Stimulated activated CD4-positive, alpha-beta T cell treated with anti-CD3 and anti-CD28 coated beads, Interleukin-12 subunit alpha, Interleukin-12 subunit beta, amount 100 ng/mL, for 24 hours (primary cell): ENCODE results near the gene FUZ.

ENCODE experiments used
- DNase-seq, 2 experiments: peaks; one replicate each; pipeline ENCODE4 v3.0.0-alpha.2; 2020; ENCODE audit warnings: low read depth in 2 of 2

The FUZ gene

DNA sequence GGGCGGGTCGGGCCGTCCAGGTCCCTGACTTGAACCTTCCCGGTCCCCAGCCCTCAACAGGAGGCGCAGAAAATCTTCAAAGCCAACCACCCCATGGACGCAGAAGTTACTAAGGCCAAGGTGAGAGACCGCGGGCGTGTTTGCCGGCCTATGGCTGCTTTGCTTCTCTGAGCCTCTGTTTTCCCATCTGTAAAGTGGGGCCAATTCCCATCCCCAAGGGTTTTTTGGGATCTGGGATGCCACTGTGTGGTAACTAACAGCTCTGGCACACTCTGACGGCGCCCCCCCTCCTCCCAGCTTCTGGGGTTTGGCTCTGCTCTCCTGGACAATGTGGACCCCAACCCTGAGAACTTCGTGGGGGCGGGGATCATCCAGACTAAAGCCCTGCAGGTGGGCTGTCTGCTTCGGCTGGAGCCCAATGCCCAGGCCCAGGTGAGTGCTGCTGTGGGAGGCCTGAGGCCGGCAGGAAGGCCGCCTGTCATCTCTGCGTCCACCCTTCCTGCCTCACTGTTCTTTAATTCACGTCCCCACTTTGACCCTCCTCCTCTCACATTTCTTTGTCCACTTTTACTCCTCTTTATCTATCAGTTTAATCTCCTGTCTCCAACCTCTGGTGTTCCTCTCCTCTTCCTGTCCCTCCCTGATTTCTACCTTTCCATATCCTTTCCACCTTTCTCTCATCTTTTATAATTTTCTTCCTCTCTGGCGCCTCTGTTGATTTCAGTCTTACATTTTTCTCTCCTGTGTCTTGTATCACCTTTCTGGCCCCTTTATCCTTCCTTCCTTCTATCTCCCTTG is 7.1 kb downstream of the FUZ start:
- DNase-seq: no peak

DNA sequence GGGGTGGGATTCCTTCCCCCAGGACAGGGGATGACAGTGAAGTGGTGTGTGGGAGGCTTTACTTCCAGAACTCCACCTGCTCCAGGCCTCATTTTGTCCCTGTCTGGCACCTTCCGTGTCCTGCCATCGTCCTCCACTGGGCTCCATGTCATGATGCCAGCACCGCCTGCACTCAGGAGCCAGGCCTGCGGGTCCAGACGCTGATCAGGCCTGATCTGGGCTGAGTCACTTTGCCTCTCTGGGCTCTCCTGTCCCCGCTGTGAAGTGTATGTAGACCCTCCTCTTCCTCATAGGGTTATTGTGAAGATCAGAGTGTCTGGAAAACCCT is 9.6 kb downstream of the FUZ start:
- no peak for DNase-seq

GRCh38 chr19:49802836-49803528 is 10.1 kb downstream of the FUZ start:
- no peak for DNase-seq

DNA sequence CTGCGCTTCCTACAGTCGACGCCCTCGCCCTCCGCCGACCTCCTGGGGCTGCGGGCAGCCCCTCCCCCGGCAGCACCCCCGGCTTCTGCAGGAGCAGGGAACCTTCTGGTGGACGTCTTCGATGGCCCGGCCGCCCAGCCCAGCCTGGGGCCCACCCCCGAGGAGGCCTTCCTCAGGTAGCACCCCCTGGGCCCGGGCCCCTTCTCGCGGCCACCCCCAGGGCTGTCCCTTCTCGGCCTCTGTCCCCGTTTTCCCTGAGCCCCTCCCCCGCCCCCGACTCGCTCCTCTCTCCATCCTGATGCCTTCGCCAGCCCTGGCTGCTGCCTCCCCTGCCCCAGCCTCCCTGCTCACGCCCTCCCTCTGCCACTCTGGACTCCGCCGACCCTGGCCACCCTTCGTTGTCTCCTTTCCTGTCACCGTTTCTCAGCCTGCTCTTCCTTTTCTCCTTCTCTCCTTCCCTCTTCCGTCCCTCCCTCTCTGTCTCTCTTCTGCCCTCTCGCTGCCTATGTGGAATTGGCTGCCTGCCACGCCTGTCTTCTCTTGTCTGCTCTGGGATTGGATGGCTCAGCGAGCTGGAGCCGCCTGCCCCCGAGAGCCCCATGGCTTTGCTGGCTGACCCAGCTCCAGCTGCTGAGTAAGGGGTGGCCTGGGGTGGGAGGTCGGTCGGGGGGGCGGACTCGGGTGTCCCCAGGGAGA is 11.0 kb downstream of the FUZ start:
- no peak for DNase-seq

- no peak for DNase-seq
Measured at GRCh38 chr19:49801401-49801888, 11.6 kb downstream of the FUZ start.

- no peak for DNase-seq
Measured at GRCh38 chr19:49800771-49801170, 12.3 kb downstream of the FUZ start.

DNA sequence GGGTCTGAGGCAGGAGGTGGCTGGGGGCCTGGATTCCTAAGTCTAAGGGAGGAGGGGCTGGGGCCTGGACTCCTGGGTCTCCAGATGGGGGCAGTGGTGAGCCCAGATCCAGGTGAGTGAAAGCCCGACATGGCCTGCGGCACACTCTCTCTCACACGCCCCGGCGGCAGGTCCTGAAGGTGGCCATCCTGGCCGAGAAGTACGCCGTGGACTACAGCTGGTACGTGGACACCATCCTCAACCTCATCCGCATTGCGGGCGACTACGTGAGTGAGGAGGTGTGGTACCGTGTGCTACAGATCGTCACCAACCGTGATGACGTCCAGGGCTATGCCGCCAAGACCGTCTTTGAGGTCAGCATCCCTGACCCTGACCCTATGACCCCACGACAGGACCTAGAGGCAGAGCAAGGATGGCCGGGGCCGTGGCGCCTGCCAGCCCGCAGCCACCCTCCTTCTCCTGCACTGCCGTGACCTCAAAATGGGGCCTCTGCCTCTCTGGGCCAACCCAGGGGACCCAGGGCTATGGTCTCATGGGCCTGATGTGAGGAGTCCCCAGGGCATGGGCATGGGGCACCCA is 13.2 kb downstream of the FUZ start:
- no peak for DNase-seq

DNA sequence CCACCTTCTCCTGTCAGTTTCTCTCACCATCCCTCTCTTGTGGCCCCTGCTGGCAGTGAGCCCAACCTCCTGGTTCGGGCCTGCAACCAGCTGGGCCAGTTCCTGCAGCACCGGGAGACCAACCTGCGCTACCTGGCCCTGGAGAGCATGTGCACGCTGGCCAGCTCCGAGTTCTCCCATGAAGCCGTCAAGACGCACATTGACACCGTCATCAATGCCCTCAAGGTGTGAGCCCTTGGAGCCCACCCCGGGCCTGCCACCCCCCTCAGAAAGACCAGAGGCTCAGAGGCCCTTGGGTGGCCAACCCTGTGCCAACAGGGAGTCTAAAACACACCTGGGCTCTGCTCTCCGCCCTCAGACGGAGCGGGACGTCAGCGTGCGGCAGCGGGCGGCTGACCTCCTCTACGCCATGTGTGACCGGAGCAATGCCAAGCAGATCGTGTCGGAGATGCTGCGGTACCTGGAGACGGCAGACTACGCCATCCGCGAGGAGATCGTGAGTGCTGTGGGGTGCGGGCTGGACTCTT is 13.8 kb downstream of the FUZ start:
- DNase-seq: no peak

DNA sequence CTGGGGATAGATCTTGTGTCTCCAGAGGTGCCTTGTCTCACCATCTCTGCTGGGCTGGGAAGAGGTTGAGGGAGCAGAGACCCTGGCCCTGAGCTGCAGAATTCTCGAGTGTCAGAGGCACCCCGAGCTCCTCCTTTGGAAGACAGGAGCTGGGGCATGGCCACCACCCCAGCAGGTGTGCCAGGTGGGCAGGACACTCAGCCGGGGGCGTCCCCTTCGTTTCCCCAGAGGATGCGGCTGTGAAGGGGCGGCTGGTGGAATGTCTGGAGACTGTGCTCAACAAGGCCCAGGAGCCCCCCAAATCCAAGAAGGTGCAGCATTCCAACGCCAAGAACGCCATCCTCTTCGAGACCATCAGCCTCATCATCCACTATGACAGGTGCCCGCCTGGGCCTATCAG is 14.5 kb downstream of the FUZ start:
- DNase-seq: no peak

DNA sequence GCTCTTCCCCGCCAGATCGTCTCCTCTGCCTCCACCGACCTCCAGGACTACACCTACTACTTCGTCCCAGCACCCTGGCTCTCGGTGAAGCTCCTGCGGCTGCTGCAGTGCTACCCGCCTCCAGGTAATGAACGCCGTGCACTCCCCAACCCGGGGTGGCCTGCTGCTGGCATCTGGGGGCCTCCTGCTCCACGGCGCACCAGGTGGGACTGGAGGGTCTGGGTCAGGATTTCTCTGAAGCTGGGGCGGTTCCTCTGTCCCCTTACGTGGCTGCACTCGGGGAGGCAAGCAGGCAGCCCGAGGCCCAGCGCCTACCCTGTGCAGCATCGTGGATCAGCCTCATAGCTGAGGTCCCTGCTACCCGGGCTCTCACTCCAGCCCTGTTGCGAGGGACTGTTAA is 17.5 kb downstream of the FUZ start:
- DNase-seq: no peak

DNA sequence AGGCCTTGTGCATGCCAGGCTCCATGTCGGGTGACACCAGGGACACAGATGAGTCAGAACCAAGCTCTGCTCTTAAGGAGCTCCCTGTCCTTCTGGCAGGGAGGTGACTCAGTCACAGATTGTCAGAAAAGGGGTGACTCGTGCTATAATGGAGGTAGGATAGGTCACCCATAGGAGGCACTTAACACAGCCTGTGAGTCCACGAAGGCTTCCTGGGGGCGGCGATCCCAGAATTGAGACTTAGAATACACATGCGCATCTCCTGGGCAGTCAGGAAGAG is 19.6 kb downstream of the FUZ start:
- DNase-seq: no peak

DNA sequence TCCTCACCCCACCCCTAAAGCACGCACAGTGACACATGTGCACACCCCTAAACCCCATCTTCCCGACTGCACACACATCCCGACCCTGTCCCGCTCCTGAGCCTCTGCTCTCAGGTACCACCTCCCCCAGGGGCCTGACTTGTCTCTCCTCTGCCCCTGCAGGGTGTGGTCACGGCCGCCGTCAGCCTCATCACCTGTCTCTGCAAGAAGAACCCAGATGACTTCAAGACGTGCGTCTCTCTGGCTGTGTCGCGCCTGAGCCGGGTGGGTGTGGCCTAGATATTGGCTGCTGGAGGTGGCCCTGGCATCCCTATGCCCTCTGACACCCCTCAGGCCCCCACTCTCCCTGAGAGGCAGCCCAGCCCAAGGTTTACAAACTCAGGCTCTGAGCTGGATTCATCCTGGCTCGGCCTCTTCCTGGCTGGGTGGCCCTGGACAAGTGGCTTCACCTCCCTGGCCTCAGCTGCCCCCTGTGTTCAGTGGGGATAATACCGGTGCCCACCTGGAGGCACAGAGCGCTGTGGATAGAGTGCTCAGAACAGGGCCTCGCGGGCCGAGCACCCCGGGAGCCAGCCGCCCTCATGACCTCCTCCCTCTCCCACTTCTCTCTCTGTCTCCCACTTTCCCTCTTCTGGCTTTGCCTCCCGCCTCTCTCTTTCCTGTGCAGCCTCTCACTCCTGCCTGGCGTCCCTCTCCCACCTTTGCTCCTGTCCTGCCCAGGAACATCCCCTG is 20.1 kb downstream of the FUZ start:
- no peak for DNase-seq

GRCh38 chr19:49791776-49792445 is 21.2 kb downstream of the FUZ start:
- DNase-seq: no peak

GRCh38 chr19:49790866-49791265 is 22.2 kb downstream of the FUZ start:
- no peak for DNase-seq

- DNase-seq: no peak
Measured at GRCh38 chr19:49788857-49789256, 24.2 kb downstream of the FUZ start.

- DNase-seq: no peak
Measured at GRCh38 chr19:49787746-49788145, 25.3 kb downstream of the FUZ start.

- DNase-seq: no peak
Measured at GRCh38 chr19:49786376-49786820, 26.7 kb downstream of the FUZ start.

DNA sequence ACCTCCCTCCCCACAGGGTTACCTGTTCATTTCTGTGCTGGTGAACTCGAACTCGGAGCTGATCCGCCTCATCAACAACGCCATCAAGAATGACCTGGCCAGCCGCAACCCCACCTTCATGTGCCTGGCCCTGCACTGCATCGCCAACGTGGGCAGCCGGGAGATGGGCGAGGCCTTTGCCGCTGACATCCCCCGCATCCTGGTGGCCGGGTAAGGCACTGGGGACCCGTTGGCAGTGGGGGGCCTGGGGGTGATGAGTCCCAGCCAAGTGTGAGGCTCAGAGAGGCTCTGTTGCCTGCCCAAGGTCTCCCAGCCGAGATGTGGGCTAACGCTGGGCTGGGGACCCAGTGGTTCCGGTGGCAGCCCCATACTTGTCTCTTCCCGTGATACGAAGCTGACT is 30.6 kb downstream of the FUZ start:
- no peak for DNase-seq

DNA sequence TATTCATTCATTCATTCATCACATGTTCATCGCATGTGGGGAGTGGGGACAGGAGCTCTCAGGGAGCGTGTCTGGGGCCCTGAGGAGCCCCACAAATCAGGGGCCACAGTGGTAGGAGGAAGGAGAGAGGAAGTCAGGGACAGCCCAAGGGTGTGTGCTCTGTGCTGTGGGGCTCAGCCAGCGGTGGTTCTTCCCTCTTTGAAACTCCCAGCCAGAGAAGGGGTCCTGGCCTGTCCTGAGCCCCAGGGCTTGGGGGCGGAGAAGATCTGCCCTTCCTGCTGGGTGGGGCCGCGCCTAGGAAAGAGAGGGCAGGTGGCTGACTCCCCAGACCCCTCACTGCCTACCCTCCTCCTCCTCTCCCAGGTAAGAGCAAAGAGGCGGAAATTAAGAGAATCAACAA is 31.7 kb downstream of the FUZ start:
- DNase-seq: no peak

DNA sequence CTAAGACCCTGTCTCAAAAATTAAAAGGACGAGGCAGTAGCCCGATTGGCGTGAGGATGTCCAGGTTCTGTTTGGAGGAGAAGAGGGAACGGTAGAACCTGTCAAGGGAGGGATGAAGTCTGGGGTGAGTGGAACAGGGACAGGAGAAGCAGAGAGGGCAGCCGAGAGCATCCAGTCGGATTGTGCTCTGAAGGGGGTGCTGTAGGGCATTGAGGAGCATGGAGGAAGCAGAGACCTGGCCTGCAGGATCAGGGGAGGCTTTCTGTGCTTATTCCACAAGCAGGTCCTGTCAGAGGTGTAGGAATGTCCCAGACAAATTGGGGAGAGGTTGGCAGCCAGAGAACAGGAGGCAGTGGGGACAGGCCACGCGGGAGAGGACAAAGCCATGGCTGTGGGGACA is 32.2 kb downstream of the FUZ start:
- DNase-seq: no peak
